ENCODE data around the gene MAPK8IP3.

Gene MAPK8IP3

DNA sequence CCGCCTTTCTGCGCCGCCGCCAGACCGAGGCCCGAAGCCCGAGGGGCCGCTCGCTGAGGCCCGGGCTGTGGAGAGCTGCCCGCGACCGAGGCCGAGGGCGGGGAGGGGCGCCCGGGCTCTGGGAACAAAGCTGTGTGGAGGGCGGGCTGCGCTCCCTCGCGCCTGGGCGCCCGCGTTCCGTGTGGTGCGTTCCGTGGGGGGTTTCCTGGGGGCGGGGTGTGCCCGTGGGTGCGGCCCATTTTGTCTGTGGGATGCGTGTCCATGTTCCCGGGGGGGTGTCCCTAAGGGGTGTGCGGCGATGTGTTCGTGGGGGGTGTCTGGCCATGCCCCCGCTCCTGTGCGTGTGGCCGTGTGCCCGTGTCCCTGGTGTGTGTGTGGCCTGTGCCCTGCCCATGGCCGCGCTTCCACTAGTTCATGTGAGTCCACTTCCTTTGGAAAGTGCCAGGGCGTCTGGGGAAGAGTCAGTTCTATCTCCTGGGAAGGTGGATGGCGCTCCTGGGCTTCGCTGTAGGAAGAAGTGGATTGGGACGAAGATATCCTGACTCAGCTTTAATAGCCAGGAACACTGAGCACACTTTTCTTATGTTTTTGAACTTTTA, 27.4 kb upstream of the MAPK8IP3 start:
- peak; percentile 17 to 58 for DNase-seq (ENCODE audit: low read depth in 2 of 2)

DNA sequence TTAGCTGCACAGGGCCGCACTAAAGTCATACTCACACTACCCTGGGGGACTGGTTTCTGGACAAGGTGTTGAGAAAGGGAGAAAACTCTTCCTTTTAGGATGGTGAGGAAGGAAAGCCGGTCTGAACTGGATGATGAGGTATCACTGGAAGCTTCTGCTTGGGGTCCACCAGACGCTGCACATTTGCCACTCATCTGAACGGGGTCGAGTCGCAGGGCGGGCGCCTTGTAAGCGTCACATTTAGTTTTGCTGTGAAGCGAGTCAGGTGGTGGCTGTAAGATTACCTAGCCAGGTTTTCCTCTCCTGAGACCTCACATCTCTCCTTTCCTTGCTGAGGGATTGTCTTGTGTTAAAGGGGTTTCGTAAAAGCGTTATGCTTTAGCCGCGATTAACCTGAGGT, 25.6 kb upstream of the MAPK8IP3 start:
- no peak for DNase-seq (ENCODE audit: low read depth in 2 of 2)

DNA sequence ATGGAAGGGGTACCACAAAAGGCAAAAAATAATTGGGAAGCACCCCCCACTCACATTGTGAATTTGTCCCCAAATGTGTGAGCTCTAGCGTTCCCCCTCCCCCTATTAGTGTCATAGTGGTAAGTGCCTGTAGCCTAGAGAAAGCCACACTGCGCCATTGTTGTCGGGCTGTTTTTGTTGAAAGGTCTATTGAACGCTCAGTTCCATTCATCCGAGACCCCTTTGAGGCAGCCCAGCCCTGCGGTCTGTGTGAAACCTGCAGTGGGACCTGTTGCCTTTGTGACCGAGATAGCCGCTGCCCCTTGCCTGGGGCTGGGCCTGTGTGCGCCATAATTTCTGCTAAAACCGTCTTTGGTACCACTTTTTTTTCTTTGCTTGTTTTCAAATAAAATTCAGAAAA, 25.0 kb upstream of the MAPK8IP3 start:
- no peak for DNase-seq (ENCODE audit: low read depth in 2 of 2)

DNA sequence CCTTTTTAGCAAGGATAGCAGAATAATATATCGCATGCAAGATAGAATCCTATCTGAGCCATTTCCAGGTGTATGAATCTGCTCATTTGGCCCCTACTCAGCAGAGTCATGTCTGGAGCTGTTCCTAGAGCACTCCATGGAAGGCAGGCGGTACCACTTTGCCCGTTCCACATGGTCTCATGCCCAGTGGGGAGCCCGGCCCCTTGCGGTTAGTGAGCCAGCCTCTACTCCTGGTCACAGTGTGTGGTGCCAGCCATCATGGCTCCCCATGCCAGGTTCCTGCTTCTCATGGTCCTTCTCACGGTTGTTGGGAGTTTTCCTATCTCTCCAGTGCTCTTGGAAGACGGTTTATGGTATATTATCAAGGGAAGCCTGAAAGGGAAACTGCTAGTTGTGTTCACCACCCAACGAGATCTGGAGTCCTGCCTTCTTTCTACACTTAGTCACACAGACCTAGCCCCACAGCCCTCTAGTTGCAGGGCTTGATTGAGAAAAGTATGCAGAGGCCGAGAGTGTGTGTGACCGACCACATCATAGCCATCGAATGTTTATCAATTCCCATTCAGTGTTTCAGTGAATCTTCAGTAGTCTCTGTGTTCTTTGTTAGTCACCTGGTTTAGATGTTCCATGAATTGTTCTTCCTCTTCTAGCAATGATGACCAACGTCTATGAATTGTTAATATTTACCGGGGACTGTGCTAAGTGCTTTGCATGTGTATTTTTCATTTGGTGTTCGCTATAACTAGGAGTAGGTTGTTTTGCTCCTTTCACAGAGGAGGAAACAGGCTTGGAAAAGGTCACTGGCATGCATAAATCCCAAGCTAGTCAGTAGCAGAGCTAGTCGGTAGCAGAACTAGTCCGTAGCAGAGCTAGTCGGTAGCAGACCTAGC, 18.3 kb upstream of the MAPK8IP3 start:
- no peak for DNase-seq (ENCODE audit: low read depth in 2 of 2)

DNA sequence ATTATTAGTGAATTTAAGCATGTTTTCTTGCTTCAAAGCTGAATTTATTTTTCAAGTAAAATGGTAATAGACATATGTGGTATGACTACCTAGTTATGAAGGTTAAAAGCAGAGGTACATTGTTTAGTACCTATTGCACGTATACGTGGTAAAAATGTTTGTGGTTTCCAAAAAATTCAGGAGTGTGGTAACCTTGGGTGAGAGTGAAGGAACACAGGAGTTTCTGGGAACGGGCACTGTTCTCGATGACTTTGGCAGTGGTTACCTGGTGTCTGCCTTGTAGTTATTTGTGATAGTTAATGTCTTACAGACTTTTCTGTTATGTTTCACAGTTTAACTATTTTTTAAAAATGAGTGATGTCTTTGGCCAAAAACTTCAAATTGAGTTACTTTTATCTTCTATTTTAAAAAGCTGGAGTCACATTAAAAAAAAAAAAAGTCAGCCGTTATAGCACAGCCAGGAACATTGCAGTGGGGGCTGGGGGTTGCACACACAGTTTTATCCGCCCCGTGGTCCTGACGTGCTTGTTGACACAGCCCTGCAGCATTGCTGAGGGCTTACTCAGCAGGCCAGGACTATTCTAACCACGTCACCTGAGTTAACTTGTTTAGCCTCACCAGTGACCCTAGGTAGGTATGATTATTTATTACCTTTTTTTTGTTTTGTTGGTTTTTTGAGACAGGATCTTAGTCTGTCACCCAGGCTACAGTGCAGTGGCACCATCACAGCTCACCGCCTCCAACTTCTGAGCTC, 17.0 kb upstream of the MAPK8IP3 start:
- DNase-seq (ENCODE audit: low read depth in 2 of 2): no peak

DNA sequence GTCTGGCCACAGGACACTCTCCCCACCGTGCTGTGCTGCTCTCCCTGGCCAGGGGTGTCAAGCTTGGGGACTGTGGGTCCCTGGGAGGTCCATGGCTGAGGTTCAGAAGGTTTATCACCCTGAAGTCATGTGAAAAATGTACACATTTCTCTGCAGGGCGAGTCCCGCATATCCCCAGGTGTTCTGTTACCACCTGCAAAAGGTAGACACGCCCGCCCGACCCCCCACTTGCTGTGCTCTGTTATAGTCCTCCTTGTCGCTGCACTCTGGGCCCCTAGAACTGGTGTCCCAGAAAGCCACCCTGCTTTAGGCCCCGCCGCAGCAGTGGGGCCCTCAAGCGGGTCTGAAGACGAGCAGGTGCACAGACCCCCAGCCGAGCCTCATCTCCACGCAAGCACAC, 16.1 kb upstream of the MAPK8IP3 start:
- DNase-seq (ENCODE audit: low read depth in 2 of 2): no peak

DNA sequence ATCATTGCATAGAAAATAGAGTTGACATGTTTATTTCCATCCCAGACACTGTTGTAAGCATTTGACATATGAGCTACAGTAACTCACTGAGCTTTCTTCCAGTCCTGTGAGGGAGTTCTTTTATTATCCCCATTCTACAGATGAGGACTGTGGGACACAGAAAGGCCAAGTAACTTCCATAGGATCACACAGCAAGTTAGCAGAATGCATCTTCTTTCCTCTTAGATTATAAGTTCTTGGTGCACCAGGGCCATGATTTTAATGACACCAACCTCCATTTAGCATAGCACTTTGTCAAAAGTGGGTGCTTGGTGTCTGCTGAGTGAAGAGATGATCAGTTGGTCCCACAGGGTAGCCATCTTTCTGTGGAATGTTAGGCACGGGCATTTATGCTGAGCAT, 15.2 kb upstream of the MAPK8IP3 start:
- no peak for DNase-seq (ENCODE audit: low read depth in 2 of 2)

DNA sequence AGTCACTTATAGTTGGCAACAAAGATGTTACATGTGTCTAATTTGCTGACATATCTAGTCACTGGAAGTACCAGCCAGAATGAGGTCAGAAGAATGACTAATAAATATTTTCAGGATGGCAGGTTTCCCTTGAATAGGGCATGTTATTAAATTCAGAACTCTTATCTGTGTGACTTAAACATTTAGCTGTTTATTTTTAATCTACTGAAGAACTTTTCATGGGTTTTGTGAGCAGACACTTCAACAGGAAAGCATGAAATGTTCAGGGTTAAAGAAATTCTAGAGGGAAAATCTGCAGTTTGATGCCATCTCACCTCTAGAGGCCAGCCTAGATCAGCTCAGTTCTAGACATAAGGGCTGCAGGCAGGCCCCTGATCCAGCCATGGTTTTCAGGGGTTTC, 14.7 kb upstream of the MAPK8IP3 start:
- no peak for DNase-seq (ENCODE audit: low read depth in 2 of 2)

DNA sequence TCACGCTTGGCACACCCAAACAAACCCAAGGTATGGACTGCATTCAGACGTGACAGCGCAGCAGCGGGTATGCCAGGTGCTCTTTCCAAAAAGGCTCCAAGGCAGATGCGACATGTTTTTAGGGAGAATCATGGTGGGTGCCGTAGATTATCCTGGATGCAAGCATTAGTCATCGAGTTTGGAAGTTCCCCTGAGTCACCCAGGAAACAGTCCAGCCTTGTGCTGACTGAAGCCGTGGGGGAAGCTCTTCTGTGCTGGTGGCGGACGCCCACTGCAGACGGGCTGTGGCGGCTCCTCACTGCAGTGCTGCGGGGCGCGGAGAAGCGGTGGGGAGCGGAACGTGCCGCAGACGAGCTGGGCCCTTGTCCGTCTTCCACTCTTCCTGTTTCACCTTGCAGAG, 14.0 kb upstream of the MAPK8IP3 start:
- no peak for DNase-seq (ENCODE audit: low read depth in 2 of 2)

DNA sequence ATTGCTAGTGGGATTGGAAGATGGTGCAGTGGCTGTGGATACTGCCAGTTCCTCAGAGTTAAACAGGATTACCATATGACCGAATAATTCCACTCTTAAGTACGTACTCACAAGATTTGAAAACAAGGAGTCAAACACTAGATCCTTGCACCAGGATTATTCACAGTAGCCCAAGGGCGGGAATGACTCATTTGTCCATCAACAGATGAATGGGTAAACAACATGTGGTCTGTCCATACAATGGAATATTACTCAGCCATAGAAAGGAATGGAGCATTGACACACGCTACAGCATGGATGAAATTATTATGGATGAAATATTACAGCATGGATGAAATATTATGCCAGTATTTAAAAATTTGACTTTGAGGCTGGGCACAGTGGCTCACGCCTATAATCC, 9.1 kb upstream of the MAPK8IP3 start:
- no peak for DNase-seq (ENCODE audit: low read depth in 2 of 2)

DNA sequence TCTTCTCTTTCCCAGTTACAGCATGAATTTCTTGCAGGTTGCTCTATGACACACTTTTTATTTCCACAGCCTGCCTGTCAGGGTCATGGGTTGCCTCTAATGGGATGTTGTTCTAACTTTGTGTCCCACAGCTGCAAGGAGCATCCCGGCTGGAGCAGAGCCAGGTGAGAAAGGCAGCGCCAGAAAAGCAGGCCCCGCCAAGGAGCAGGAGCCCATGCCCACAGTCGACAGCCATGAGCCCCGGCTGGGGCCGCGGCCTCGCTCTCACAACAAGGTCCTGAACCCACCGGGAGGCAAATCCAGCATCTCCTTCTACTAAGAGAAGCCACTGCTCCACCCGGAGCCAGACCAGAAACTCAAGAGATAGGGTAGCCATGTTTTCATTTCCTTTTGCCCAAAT, 7.3 kb upstream of the MAPK8IP3 start:
- no peak for DNase-seq (ENCODE audit: low read depth in 2 of 2)

DNA sequence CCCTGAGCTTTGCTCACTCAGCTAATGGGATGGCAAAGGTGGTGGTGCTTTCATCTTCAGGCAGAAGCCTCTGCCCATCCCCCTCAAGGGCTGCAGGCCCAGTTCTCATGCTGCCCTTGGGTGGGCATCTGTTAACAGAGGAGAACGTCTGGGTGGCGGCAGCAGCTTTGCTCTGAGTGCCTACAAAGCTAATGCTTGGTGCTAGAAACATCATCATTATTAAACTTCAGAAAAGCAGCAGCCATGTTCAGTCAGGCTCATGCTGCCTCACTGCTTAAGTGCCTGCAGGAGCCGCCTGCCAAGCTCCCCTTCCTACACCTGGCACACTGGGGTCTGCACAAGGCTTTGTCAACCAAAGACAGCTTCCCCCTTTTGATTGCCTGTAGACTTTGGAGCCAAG, 5.7 kb upstream of the MAPK8IP3 start:
- no peak for DNase-seq (ENCODE audit: low read depth in 2 of 2)

DNA sequence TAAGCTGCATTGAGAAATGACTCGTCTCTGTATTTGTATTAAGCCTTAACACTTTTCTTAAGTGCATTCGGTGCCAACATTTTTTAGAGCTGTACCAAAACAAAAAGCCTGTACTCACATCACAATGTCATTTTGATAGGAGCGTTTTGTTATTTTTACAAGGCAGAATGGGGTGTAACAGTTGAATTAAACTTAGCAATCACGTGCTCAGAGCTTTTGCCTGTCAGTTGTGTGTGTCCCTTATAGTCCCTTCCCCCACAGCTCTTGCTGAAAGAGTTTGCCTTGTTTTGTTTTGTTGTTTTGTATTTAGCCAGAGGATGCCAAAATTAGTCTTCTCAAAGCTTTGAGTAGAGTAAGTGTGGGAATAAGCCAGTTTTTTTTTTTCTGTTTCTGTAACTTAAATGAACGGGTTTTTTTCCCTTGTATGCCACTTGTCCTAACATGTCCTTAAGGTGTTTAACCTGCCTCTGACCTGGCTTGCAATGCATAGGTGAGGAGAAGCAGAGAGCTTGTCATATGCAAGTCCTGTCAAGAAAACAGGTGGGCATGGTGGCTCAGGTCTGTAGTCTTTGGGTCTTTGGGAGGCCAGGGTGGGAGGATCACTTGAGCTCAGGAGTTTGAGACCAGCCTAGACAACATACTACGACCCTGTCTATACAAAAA, 4.6 kb upstream of the MAPK8IP3 start:
- DNase-seq (ENCODE audit: low read depth in 2 of 2): no peak

DNA sequence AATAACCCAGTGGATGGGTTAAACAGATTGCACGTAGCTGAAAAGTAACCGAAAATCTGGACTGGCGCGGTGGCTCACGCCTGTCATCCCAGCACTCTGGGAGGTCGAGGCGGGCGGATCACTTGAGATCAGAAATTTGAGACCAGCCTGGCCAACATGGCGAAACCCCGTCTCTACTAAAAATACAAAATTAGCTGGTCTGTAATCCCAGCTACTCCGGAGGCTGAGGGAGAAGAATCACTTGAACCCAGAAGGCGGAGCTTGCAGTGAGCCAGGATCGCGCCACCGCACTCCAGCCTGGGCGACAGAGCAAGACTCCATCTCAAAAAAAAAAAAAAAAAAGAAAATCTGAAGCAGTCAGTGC, 689 bp upstream of the MAPK8IP3 start:
- peak in 1 of 2 donors; percentile 6 for DNase-seq (ENCODE audit: low read depth in 2 of 2)

DNA sequence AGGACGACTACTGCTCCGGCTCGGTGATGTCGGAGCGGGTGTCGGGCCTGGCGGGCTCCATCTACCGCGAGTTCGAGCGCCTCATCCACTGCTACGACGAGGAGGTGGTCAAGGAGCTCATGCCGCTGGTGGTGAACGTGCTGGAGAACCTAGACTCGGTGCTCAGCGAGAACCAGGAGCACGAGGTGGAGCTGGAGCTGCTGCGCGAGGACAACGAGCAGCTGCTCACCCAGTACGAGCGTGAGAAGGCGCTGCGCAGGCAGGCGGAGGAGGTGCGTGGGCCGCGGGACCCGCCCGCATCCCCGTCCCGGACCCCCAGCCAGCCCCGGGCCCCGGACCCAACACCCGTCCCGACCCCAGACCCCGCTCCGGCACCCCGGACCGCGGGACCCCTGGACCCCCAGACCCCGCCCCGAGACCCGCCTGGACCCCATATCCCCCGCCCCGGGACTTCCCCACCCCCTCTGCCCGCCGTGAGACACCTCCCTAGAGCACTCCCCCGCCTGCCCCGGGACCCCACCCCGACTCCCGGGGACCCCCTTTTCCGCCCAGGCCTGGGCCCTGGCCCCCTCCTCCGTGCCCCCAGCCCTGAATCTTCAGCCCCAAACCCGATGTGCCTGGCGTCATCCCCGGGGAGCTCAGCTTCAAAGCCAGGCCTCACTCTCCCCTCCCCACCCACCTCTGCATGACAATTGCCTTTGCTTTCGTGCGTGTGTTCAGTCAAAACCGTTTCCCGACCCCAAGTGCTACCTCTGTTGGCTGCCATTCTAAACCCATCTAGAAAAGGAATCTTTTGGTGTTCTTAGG, 594 bp downstream of the MAPK8IP3 start:
- DNase-seq (ENCODE audit: low read depth in 2 of 2): peak; percentile 31 to 54

DNA sequence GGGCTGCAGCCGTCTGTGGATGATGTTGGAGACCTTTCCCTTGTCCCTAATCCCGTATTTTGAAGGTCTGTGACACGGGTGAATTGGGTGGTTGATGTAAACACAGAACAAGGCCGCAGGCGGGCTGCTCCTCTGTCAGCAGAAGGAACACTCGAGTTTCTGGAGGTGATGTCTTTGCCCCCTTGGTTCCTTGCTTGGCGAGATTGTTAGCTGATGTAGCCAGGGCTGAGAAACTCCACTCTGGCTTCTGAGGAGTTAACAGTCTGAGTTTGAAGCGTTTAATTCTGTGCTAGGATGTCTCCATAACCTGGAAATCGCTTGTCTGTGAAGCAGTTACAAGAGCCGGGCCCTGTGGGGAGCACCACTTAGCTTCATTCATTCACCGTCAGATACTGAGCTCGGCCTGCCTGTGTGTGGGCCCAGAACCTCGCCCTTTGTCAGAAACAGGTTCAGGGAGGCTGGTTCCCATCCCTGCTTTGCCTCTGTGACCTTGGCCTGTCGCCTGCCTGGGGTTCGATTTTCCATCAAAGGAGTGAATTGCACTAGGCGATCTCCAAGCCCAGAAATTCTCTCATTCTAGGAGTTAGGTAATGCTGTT, 1.3 kb downstream of the MAPK8IP3 start:
- DNase-seq (ENCODE audit: low read depth in 2 of 2): no peak

DNA sequence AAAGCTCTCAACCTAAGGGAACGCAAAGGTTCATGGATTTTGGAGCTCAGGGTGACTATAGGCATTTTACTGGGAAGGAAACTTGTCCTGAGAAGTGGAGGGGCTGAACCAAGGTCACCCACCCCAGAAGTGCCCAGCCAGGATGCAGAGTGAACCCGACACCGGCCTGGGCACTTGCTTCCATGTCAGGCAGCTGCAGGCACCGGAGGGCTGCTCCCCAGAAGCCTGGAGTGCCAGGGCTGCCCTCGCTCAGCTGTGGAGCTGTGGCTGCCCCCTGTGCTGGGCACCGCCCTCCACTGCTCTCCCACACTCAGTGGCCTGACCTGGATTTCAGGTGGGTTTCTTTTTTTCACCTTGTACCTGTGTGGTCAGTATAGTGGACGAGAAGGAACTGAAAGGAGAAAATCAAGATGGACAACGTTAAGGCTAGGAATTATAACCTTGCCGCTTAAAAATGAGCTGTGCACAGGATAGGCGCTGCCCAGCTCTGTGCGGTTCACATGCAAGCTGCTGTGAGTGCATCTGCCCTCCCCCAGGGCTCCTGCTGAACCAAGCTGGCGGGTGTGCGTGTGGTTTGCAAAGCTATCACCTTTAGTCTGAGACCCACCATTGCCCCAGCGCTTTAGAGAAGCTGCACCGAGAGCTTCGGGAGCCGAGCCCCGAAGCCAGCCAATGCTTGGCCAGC, 2.2 kb downstream of the MAPK8IP3 start:
- DNase-seq (ENCODE audit: low read depth in 2 of 2): no peak

DNA sequence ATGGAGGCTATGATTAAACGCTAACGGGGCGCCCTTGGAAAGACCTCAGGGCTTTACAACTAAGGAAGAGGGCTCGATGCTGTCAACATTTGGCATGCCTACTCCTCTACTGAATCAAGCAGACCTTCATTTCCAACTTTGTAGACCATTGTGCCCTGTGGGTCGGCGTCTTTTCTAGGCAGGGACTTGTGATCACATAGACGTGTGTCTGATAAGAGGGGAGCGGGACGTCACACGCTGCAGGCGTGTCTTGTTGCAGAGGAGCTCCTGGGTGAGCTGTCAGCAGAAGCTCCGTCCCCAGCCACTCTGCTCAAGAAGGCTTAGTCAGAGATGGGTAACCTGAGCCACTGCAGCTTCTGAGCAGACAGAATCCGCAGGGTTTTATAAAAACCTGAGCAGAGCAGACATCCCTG, 2.8 kb downstream of the MAPK8IP3 start:
- DNase-seq (ENCODE audit: low read depth in 2 of 2): peak in 1 of 2 donors; percentile 20

DNA sequence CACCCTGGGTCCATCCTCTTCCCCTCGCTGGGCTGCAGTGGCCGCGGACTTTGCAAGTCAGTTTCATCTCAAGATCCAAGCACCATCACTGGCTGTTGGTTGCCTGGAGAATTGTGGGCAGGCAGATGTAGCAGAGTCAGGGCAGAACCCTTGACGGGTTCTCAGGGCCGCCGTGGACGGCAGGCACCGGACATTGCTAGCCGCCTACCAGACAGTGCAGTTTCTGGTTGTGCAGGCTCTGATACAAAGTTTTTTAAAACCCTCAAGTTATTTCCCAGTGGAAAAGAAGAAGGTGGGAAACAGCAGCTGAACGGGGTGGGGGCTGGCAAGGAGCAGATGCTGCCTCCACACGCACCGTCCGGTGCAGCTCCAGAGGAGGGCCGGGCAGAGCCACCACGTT, 3.4 kb downstream of the MAPK8IP3 start:
- no peak for DNase-seq (ENCODE audit: low read depth in 2 of 2)

DNA sequence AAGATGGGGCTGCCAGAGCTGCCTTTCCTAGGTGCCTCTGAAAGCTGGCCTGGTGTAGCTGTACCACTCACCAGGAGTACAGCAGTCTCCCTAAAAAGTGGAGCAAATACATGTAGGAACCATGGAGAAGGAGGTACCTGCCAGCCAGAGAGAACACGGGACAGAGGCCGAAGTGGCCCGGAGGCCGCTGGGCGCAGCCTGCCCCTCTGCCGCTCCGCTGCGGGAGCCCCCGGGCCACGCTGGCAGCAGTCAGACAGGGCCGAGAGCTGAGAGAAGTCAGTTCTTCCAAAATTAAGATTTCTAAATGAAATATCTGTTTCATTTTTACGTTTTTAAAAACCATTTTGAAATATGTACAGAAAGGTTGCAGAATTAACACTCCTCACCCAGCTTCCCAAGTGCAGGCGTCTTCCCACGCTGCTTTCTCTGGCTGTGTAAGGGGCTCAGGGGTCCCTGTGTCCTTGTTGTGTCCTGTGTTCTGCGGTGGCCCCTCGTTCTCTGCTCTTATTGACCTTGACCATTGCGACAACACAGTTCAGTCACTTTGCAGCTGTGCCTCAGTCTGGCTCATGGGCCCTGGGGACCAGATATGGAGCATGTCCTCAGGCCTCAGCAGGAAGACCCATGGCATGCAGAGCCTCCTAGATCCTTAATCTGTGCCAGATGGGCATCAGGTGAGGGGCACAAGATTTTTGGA, 5.0 kb downstream of the MAPK8IP3 start:
- no peak for DNase-seq (ENCODE audit: low read depth in 2 of 2)
